ENCODE data around the gene GNLY.

DNA sequence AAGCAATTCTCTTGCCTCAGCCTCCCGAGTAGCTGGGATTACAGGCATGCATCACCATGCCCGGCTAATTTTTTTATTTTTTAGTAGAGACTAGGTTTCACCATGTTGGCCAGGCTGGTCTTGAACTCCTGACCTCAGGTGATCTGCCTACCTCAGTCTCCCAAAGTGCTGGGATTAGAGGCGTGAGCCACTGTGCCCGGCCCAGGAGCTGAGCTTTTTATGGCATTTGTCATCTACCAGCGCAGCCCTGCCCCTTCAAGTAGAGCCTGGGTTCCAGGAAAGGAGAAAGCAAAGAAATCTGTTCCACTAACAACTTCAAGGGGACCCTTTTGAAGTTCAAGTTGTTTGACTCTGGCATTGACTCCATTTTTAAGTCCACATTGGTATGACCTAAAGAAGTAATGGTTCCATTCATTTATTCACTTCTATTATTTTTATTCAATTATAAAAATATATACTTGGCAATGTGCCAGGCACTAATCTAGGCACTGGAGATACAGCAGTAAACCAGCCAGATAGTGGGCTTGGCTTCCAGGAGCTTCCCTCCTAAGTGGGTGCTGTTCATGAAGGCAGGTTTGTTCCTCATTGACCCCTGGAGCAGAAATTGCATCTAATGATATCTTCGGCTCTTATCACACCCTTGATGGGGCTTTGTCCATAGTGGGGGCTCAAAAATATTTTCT, 18.2 kb upstream of the GNLY start:
- TF ChIP-seq POLR2A (IDR thresholded peaks at IDR 0.05; ENCODE audit: low read depth, low read length) (no peak), RCOR1 (IDR thresholded peaks at IDR 0.05; ENCODE audit: insufficient replicate concordance, low read length) (no peak), RAD21 (IDR thresholded peaks at IDR 0.05; ENCODE audit: low read length) (no peak), MAFK (IDR thresholded peaks at IDR 0.05; ENCODE audit: low read depth, low read length) (no peak), CEBPB (IDR thresholded peaks at IDR 0.05; ENCODE audit: low read depth, low read length) (no peak), FOS (IDR thresholded peaks at IDR 0.05; ENCODE audit: low read depth, low read length) (no peak), BHLHE40 (IDR thresholded peaks at IDR 0.05; ENCODE audit: low read depth, low read length) (no peak), MXI1 (IDR thresholded peaks at IDR 0.05; ENCODE audit: borderline replicate concordance, low read depth, low read length) (no peak), RFX5 (IDR thresholded peaks at IDR 0.05; ENCODE audit: low read depth, low read length) (no peak), NFE2L2 (IDR thresholded peaks at IDR 0.05; ENCODE audit: low read depth, low read length) (no peak)
- TF ChIP-seq, protein P1, sequence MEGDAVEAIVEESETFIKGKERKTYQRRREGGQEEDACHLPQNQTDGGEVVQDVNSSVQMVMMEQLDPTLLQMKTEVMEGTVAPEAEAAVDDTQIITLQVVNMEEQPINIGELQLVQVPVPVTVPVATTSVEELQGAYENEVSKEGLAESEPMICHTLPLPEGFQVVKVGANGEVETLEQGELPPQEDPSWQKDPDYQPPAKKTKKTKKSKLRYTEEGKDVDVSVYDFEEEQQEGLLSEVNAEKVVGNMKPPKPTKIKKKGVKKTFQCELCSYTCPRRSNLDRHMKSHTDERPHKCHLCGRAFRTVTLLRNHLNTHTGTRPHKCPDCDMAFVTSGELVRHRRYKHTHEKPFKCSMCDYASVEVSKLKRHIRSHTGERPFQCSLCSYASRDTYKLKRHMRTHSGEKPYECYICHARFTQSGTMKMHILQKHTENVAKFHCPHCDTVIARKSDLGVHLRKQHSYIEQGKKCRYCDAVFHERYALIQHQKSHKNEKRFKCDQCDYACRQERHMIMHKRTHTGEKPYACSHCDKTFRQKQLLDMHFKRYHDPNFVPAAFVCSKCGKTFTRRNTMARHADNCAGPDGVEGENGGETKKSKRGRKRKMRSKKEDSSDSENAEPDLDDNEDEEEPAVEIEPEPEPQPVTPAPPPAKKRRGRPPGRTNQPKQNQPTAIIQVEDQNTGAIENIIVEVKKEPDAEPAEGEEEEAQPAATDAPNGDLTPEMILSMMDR (conservative IDR thresholded peaks at IDR 0.05; ENCODE audit: low read depth, low read length): no peak
- TF ChIP-seq, protein P2, sequence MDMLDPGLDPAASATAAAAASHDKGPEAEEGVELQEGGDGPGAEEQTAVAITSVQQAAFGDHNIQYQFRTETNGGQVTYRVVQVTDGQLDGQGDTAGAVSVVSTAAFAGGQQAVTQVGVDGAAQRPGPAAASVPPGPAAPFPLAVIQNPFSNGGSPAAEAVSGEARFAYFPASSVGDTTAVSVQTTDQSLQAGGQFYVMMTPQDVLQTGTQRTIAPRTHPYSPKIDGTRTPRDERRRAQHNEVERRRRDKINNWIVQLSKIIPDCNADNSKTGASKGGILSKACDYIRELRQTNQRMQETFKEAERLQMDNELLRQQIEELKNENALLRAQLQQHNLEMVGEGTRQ (IDR thresholded peaks at IDR 0.05; ENCODE audit: low read depth, low read length): no peak

All from IMR-90 (cell line).